H9 (cell line): Measurements from ENCODE around the gene MATN1. TPM values are rescaled to one million over a fixed set of nuclear protein-coding genes. Genes with fewer than 3 reads are reported as not detected.

Experiments used
- DNase-seq: peaks from one replicate; pipeline ENCODE4 v3.0.0-alpha.2; 2017
- H2AFZ ChIP-seq: one replicate; pipeline ENCODE4 v1.6.1; 2013; ENCODE audit warnings: mild to moderate bottlenecking, low read length, control low read depth, moderate library complexity
- H2AK5ac ChIP-seq: 2 replicates; pipeline ENCODE4 v1.6.1; 2013; ENCODE audit warnings: low read length, control low read depth, mixed read lengths; ENCODE audit not compliant: insufficient read length
- H2BK120ac ChIP-seq: one replicate; pipeline ENCODE4 v1.6.1; 2013; ENCODE audit warnings: low read depth, mild to moderate bottlenecking, low read length, control low read depth, inconsistent platforms; ENCODE audit not compliant: poor library complexity, severe bottlenecking
- H2BK12ac ChIP-seq: 2 replicates; pipeline ENCODE4 v1.6.1; 2013; ENCODE audit warnings: low read length, control low read depth, mixed read lengths, low read depth; ENCODE audit not compliant: insufficient read length
- H2BK15ac ChIP-seq: 2 replicates; pipeline ENCODE4 v1.6.1; 2013; ENCODE audit warnings: low read depth, low read length, control low read depth
- H2BK20ac ChIP-seq: one replicate; pipeline ENCODE4 v1.6.1; 2013; ENCODE audit warnings: low read depth, mild to moderate bottlenecking, low read length, control low read depth, inconsistent platforms; ENCODE audit not compliant: poor library complexity, severe bottlenecking
- H2BK5ac ChIP-seq: 2 replicates; pipeline ENCODE4 v1.6.1; 2013; ENCODE audit warnings: low read length, control low read depth, mixed read lengths; ENCODE audit not compliant: insufficient read length
- H3K14ac ChIP-seq: 2 replicates; pipeline ENCODE4 v1.6.1; 2013; ENCODE audit warnings: low read length, control low read depth; ENCODE audit not compliant: insufficient read depth
- H3K18ac ChIP-seq: 2 replicates; pipeline ENCODE4 v1.6.1; 2013; ENCODE audit warnings: low read depth, mild to moderate bottlenecking, mixed read lengths, low read length, control low read depth; ENCODE audit not compliant: insufficient read length
- H3K23ac ChIP-seq: 2 replicates; pipeline ENCODE4 v1.6.1; 2013; ENCODE audit warnings: low read length, control low read depth, mixed read lengths, low read depth; ENCODE audit not compliant: insufficient read length
- H3K23me2 ChIP-seq: 2 replicates; pipeline ENCODE4 v1.6.1; 2013; ENCODE audit warnings: low read depth, mild to moderate bottlenecking, mixed read lengths, low read length, control low read depth; ENCODE audit not compliant: insufficient read length, poor library complexity, severe bottlenecking
- H3K27ac ChIP-seq: 2 replicates; pipeline ENCODE4 v1.5.1; 2013; ENCODE audit warnings: low read length, control low read depth, mixed read lengths, low read depth; ENCODE audit not compliant: insufficient read length
- H3K27me3 ChIP-seq: 2 replicates; pipeline ENCODE4 v1.6.1; 2013; ENCODE audit warnings: low read length, control low read depth, inconsistent platforms; ENCODE audit not compliant: insufficient read depth
- H3K4ac ChIP-seq: 2 replicates; pipeline ENCODE4 v1.6.1; 2013; ENCODE audit warnings: low read depth, mild to moderate bottlenecking, control low read depth, inconsistent platforms, low read length, moderate library complexity
- H3K4me1 ChIP-seq: 2 replicates; pipeline ENCODE4 v1.6.1; 2013; ENCODE audit warnings: low read length, control low read depth, inconsistent platforms; ENCODE audit not compliant: insufficient read depth
- H3K4me2 ChIP-seq: 2 replicates; pipeline ENCODE4 v1.6.1; 2013; ENCODE audit warnings: low read length, control low read depth, mixed read lengths; ENCODE audit not compliant: insufficient read length, insufficient read depth
- H3K56ac ChIP-seq: 2 replicates; pipeline ENCODE4 v1.6.1; 2013; ENCODE audit warnings: low read depth, mild to moderate bottlenecking, mixed read lengths, low read length, control low read depth; ENCODE audit not compliant: insufficient read length
- H3K79me1 ChIP-seq: 2 replicates; pipeline ENCODE4 v1.6.1; 2013; ENCODE audit warnings: low read depth, mild to moderate bottlenecking, moderate library complexity, low read length, control low read depth, inconsistent platforms; ENCODE audit not compliant: insufficient read depth, poor library complexity, severe bottlenecking
- H3K79me2 ChIP-seq: 2 replicates; pipeline ENCODE4 v1.6.1; 2013; ENCODE audit warnings: low read length, control low read depth, inconsistent platforms; ENCODE audit not compliant: insufficient read depth
- H3K9ac ChIP-seq: 2 replicates; pipeline ENCODE4 v1.6.1; 2013; ENCODE audit warnings: low read length, control low read depth, mixed read lengths; ENCODE audit not compliant: insufficient read length; ENCODE audit errors: extremely low read depth
- H3K9me3 ChIP-seq: one replicate; pipeline ENCODE4 v1.6.1; 2013; ENCODE audit warnings: low read depth, low read length, inconsistent platforms; ENCODE audit not compliant: control insufficient read depth
- H3T11ph ChIP-seq: one replicate; pipeline ENCODE4 v1.6.1; 2013; ENCODE audit warnings: mild to moderate bottlenecking, low read length, control low read depth, inconsistent platforms
- H4K20me1 ChIP-seq: one replicate; pipeline ENCODE4 v1.6.1; 2013; ENCODE audit not compliant: control insufficient read depth, insufficient read length, insufficient read depth
- H4K5ac ChIP-seq: 2 replicates; pipeline ENCODE4 v1.6.1; 2013; ENCODE audit warnings: low read depth, mild to moderate bottlenecking, mixed read lengths, low read length, control low read depth; ENCODE audit not compliant: insufficient read length
- H4K8ac ChIP-seq: replicated peaks from 2 replicates; pipeline ENCODE4 v1.6.1; 2013; ENCODE audit warnings: low read length, control low read depth, mixed read lengths, low read depth; ENCODE audit not compliant: insufficient read length
- H4K91ac ChIP-seq: 2 replicates; pipeline ENCODE4 v1.6.1; 2013; ENCODE audit warnings: low read depth, mild to moderate bottlenecking, moderate library complexity, mixed read lengths, low read length, control low read depth; ENCODE audit not compliant: insufficient read length
- H3K27ac Mint-ChIP-seq, 3 experiments: 2 replicates in 2 of 3; 3 replicates in 1 of 3; pipeline ENCODE4 v1.8.0; 2020 to 2021; ENCODE audit warnings: mixed read lengths in 3 of 3, mild to moderate bottlenecking in 1 of 3, moderate library complexity in 1 of 3
- H3K27me3 Mint-ChIP-seq: 2 replicates; pipeline ENCODE4 v1.8.0; 2021; ENCODE audit warnings: low read depth, mild to moderate bottlenecking, moderate library complexity, mixed read lengths
- H3K36me3 Mint-ChIP-seq, 3 experiments: 2 replicates in 2 of 3; 3 replicates in 1 of 3; pipeline ENCODE4 v1.8.0; 2020 to 2021; ENCODE audit warnings: low read depth in 3 of 3, mixed read lengths in 3 of 3; ENCODE audit not compliant: insufficient read depth in 1 of 3
- H3K4me1 Mint-ChIP-seq, 2 experiments: 2 replicates each; pipeline ENCODE4 v1.8.0; 2020; ENCODE audit warnings: mixed read lengths in 2 of 2
- H3K4me3 Mint-ChIP-seq, 2 experiments: 2 replicates in 1 of 2; 3 replicates in 1 of 2; pipeline ENCODE4 v1.8.0; 2020 to 2021; ENCODE audit warnings: mild to moderate bottlenecking in 2 of 2, mixed read lengths in 2 of 2, moderate library complexity in 1 of 2
- H3K9me3 Mint-ChIP-seq, 2 experiments: 2 replicates in 1 of 2; 3 replicates in 1 of 2; pipeline ENCODE4 v1.8.0; 2020; ENCODE audit warnings: mild to moderate bottlenecking in 2 of 2, mixed read lengths in 2 of 2, moderate library complexity in 1 of 2
- CTCF ChIP-seq: fragments of 200-600 bp; sonication (generic); conservative IDR thresholded peaks from 3 replicates; pipeline ENCODE4 v1.8.0; 2021; ENCODE audit warnings: antibody characterized with exemption, mild to moderate bottlenecking
- WGBS: extraction: QIAGEN DNeasy Blood & Tissue Kit; methylation state at CpG from one replicate; pipeline ENCODE4 v1.1.7; 2013; ENCODE audit warnings: missing lambda C conversion rate, low lambda C conversion rate, mixed read lengths; ENCODE audit not compliant: insufficient read length; ENCODE audit errors: extremely low coverage; 5-methylcytosine and 5-hydroxymethylcytosine counted together
- total RNA-seq: library from RNA; stranded (reverse); gene quantifications from 2 replicates; pipeline ENCODE4 v1.2.1, GENCODE V29; 2021

Gene MATN1
- total RNA-seq, 1 experiment from 2014 or later: not detected

DNA sequence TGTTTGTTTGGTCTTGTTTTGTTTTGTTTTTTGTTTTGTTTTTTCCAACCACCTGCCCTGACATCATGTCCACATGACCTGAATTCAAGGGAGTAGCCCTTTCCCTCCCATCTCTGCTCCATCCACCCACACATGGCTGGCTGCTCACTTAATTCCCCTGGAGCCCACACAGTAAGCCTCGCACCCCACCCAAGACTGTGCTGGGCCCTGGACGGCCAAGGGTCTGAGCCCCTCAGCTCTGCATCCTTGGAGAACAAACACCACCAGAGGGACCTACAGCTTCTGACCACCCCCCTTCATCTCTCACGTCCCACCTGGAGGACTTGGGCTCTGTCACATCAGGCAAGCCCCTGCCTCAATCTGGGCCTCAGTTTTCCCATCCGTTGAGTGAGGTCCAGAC, 39.1 kb downstream of the MATN1 start:
- H4K8ac ChIP-seq: no peak overlapping the region
- no peaks in the 10 kb centered on the region for H3K27me3 ChIP-seq
- no peak for TF ChIP-seq CTCF
- H3K23ac ChIP-seq: no peak overlapping the region
- no peak overlapping the region for H3K4ac ChIP-seq
- no CpG with 5 or more reads among the region's 4 CpGs for WGBS
- H3K79me2 ChIP-seq: no peaks in the 10 kb centered on the region
- no peak overlapping the region for H3K27ac Mint-ChIP-seq
- H2BK120ac ChIP-seq: no peak overlapping the region
- no peak overlapping the region for H4K5ac ChIP-seq
- no peaks in the 10 kb centered on the region for H3K23me2 ChIP-seq
- no peak overlapping the region for H2BK12ac ChIP-seq
- H3K4me3 Mint-ChIP-seq: peak overlapping the region in 1 of 2 experiments; percentile 72; a peak in 2 of 5 replicates
- H3K56ac ChIP-seq: no peak overlapping the region
- peaks cover 10 to 18% of the 10 kb centered on the region in 2 experiments for H3K4me1 Mint-ChIP-seq
- H2BK20ac ChIP-seq: no peak overlapping the region
- no peak overlapping the region for H3K27ac ChIP-seq
- H3K79me1 ChIP-seq: no peaks in the 10 kb centered on the region
- peaks cover 35% of the 10 kb centered on the region for H3K27me3 Mint-ChIP-seq
- no peak overlapping the region for H3K14ac ChIP-seq
- no peak overlapping the region for H2AK5ac ChIP-seq
- no peak overlapping the region for H3K9ac ChIP-seq
- peaks cover 4% of the 10 kb centered on the region; the same call in 1 of the 2 replicates for H3K4me1 ChIP-seq
- H4K91ac ChIP-seq: no peak overlapping the region
- H3K4me2 ChIP-seq: peak overlapping the region; percentile 22
- no peak for DNase-seq
- no peaks in the 10 kb centered on the region for H4K20me1 ChIP-seq
- no peak overlapping the region for H2BK5ac ChIP-seq
- no peak overlapping the region for H3K18ac ChIP-seq
- no peaks in the 10 kb centered on the region for H3K9me3 ChIP-seq
- no peak overlapping the region for H2AFZ ChIP-seq
- no peaks in the 10 kb centered on the region; a peak in 2 of 7 replicates for H3K36me3 Mint-ChIP-seq
- H3K9me3 Mint-ChIP-seq: peaks cover 3 to 6% of the 10 kb centered on the region in 2 experiments; a peak in 3 of 5 replicates
- H3T11ph ChIP-seq: no peak overlapping the region
- H2BK15ac ChIP-seq: no peak overlapping the region
